SK-MEL-5 (cell line): Measurements from ENCODE around the gene TBCC. TPM values are rescaled to one million over a fixed set of nuclear protein-coding genes. Genes with fewer than 3 reads are reported as not detected.
"Not testable (repeated sequence)": the region's sequence is repeated elsewhere in the genome, so short reads cannot be mapped to it uniquely, and the experiment has no call there.

ENCODE experiments used
- DNase-seq: peaks from one replicate; pipeline ENCODE4 v3.0.0-alpha.2; 2016; ENCODE audit warnings: low read depth, low spot score
- in situ Hi-C: cut with HindIII; loops from 2 replicates; pipeline ENCODE4 v1.10.0; 2016; ENCODE audit warnings: low sequenced_read_pairs, high pct_unique_total_duplicates, low pct_unique_long_range_greater_than_20kb
- total RNA-seq: library from RNA; depleted of rRNA; stranded (reverse); fragments of >200 nt; shearing (Covaris generic); gene quantifications from 2 replicates; pipeline ENCODE4 v1.2.3, GENCODE V29; 2014

TBCC gene
- total RNA-seq, 1 experiment from 2014 or later, result 37.9 TPM

DNA sequence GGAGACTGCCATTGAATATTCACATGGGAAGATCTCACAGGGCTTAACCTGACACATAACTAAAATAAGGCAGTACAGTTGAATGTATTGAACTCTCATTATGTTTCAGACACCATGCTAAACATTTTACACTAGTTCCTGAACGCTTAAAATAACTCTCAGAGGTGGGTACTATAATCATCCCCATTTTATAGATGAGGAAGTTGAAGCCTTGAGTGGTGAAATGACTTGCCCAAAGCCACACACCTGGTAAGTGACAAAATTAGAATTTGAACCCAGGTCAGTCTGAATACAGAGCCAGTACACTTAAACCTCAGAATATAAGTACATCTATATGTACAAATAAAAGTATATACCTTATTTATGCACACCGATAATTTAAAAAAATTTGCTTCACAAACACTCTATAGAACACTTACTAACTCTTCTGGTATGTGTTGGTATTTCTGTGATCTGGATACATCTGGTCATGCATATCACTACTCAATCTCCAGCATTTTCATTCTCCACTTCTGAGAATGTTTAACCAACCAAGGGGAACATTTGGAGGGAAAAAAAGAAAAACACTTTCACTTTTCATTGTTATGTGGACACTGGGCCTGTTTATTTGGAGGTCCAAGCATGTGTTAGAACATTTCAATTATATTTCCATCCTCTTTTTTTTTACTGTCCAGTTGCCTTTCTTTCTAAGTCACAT, 31.4 kb upstream of the TBCC start:
- DNase-seq, result no peak

DNA sequence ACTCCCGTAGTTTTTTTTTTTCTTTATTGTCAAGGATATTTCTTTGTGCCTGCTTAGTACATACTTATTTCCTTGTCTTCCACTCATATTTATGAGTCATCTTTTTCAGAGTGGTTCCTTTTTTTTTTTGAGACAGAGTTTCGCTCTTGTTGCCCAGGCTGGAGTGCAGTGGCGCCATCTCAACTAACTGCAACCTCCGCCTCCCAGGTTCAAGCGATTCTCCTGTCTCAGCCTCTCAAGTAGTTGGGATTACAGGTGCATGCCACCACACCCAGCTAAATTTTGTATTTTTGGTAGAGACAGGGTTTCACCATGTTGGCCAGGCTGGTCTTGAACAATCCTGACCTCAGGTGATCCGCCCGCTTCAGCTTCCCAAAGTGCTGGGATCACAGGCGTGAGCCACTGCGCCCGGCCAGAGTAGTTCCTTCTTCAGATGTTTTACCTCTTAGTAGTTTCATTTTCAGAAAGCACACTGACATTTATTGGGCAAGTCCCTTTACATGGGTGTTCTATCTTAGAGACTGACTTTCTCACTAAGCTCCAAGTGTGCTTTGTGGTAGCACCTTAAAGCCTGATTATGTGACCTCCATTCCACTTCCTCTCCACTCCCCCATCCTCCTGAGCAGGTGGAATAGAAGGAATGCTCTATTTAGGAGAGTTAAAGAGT, 29.1 kb upstream of the TBCC start:
- DNase-seq, in situ Hi-C loops: not testable (repeated sequence)

More for the DNA sequence above, 31.4 kb upstream of the TBCC start:
- in situ Hi-C loops, result no loop called here

DNA sequence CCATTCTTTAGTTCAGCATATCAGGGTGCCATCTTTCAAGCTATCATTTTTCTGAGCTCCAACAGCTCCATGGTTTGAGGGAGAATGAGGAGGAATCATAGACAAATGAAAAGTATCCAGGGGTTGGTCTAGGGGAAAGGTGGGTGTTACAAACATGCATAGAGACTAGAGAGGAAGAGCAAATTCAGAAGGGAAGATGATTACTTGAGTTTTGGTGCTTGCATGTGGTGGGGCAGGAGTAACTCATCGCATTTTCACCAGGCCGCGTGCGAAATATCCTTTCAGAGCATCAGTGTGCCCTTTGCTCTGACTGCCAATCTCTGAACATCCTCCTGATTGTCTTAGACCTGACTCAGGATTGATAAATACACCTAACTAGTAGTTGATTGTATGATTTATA, 28.3 kb upstream of the TBCC start:
- in situ Hi-C loops, result no loop called here
- no peak for DNase-seq

DNA sequence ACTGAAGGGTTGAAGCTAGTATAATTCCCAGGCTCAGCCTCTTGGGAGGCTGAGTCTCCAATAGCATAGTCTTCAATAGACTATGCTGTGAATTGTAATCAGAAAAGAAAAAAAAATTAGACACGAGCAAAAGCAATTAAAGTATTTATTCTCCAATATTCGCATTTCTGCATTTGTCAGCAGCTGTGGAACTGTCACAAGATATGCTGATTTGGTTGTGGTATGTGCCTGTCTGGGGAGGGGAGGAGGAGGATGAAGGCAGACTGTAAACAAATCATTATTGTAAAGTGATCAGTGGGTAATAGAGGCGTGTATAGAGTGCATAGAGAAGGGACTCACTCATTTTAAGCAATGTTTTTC, 25.8 kb upstream of the TBCC start:
- no peak for DNase-seq
- in situ Hi-C loops, result no loop called here

DNA sequence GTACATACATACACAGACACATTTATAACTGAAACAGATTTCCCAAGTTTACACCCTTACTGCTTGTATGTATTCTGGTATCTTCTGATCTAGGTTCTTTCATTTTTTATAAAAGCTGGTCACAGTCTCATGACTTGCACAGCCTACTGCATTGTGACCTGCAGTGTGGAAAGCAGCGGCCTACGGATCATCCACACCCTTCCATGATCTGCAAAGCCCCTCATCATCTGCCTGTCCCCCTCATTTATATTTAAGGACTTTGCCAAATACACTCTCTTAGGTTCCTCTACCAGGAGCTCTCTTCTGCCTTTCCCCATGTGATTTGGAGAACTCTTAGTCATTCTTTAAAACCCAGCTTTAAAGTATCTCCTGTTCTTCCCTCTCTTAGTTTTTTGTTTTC, 23.9 kb upstream of the TBCC start:
- no peak for DNase-seq
- in situ Hi-C loops, result no loop called here

DNA sequence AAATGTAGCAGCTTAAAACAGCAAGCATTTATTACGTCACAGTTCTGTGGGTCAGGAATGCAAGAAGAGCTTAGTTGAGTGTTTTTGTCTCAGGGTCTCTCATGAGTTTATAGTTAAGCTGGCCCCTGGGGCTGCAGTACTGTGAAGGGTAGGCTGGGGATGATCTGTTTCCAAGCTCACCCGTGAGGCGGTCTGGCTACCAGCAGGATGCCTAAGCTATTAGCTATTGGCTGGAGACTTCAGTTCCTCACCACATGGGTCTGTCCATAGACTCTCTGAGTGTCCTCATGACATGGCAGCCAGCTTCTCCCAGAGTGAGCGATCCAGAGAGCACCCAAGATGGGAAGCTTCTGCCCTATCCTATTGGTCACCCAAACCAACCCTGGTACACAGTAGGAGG, 23.1 kb upstream of the TBCC start:
- no peak for DNase-seq
- in situ Hi-C loops, result no loop called here

DNA sequence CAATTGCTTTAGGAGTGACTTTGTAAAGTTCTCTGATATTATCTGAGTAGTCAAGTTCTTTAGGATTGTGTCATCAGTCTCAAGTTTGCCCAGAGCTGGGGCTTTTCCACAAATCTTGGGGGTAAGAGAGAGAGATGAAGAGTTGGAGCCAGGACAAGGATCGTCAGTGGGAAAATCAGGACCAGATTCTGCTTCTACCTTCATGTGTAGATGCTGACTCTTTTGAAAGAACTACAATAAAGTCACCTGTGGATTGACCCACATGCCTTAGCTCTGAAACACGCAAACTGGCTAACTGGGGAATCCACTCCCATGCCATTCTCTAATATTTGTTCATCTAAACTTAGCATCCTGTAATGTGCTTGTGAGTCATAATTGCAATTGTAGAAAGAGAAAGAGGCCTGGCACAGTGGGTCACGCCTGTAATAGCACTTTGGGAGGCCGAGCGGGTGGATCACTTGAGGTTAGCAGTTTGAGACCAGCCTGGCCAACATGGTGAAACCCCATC, 20.3 kb upstream of the TBCC start:
- in situ Hi-C loops, result no loop called here
- no peak for DNase-seq

DNA sequence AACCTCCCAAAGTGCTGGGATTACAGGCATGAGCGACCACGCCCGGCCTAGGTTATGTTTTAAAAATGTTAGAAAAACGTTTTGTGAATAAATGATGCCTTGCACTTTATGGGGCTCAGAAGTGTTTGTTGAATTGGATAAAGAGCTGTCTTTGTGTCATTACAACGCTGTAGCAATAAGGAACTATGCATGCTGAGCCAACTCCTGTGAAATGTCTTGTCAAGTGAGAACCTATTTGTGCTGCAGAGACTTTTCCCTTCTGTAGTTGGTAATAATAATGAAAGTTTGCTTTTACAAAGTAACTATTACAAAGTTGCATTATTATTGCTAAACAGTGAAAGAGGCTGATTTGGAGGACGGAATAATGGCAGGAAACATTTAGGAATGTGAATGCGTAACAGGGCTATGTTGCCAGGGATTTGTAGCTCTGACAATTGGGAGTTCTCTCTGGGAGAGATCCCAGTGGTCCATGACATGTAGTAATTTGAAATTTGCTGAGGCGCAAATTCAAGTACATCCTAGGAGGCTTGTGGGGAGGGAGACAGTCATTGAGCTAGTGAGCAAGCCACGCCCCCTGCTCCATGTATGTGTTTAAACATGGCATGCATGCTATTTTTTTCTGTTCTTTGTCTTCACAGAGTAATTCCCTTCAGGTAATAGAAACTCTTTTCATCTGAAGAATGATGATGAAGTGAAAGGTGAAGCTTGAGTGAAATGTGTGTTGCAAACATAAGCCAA, 19.2 kb upstream of the TBCC start:
- in situ Hi-C loops, result no loop called here
- DNase-seq, result no peak

DNA sequence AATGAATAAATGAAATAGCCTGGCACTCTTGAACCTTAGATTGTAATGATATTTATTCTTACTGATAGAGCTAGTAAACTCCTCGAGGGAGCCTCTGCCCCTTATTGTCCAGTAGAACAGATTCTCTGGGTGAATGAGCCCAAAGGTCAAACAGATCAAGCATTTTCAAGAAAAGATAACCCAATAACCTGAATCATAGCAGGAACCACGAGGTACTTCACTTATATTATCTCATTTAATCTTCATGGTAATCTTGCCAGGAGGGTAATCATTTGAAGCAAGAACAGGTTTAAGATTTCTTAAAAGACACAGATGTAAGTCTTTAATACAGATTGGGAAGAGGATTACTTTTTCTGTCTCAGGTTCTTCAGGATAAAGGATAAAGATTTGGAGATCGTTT, 17.0 kb upstream of the TBCC start:
- DNase-seq, result no peak
- in situ Hi-C loops, result no loop called here

DNA sequence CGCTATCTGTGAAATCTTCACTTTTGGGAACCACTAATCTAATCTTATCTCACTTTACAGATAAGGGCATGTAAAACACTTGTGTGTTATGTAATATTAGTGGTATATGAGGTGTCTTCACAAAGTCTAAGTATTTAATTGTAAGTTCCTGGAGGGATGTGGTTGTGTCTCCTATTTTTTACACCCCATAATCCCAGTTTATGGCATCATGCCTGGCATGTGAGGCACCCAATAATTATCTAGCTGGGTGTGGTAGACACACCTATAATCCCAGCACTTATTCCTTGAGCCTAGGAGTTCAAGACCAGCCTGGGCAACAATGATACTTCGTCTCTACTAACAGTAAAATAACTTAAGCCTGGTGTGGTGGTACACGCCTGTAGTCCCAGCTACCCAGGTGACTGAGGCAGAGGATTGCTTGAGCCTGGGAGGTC, 16.5 kb upstream of the TBCC start:
- DNase-seq, result no peak
- in situ Hi-C loops, result no loop called here

DNA sequence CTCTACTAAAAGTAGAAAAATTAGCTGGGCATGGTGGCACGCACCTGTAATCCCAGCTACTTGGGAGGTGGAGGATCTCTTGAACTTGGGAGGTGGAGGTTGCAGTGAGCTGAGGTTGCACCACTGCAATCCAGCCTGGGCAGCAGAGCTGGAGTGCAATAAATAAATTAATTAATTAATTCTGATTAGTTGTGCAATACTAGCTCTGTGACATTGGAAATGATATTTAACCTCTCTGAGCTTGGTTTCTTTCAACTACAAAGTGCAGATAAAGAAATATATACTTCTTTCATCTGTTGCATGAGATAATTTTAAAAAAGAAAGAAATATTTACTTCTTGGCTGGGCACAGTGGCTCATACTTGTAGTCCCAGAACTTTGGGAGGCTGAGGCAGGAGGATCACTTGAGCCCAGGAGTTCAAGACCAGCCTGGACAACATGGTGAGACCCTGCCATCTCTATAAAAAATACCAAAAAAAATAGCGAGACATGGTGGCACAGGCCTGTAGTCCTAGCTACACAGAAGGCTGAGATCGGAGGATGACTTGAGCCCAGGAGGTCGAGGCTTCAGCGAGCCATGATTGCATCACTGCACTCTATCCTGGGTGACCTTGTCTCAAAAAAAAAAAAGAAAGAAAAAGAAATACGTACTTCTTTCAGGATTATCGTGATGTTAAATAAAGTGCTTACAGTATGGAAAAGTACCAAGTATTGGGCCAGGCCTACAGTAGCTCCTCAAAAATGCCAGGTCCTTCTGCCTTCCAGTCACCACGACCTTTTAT, 15.6 kb upstream of the TBCC start:
- no peak for DNase-seq
- in situ Hi-C loops, result no loop called here

DNA sequence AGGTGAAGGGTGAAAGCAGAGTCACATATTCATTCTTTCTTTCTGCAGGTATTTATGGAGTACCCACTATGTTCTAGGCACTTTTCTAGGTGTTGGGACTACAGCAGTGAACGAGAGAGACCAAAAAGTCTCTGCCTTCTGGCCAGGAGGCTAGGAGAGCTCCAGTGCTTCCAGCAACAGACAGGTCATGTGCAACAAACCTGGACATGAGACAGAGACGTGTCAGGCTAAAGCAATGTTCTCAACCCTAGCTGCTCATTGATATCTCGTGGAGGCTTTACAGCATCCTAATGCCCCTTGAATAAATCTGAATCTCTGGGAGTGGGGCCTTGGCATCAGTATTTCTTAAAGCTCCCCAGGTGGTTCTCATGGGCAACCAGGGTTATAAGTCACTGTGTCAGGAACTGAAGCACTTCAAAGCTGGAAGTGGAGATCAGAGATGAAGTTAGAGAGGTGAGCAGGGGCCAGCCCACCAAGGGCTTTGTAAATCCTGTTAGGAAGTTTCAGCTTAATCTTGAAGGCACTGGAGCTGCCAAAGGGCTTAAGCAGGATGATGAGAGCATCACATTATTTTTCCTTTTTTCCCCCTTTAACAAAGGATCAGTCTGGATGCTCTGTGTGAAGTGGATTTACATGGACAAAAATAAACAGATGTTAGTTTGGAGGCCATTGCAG, 13.0 kb upstream of the TBCC start:
- in situ Hi-C loops, result no loop called here
- DNase-seq, result no peak

DNA sequence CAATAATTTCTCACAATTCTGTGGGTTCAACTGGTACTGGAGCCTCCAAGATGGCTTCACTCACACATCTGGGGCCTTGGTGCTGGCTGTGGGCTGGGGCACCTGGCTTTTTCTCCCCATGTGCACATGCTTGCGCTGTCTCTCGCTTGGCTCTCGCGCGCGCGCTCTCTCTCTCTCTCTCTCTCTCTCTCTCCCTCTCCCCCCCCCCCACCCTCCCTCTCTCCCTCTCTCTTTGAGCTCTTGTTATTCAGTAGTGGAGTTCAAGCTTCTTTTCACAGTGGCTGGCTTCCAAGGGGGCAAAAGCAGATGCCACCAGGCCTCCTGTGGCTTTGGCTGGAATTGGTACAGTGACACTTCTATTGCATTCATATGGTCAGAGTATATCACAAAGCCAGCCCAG, 10.8 kb upstream of the TBCC start:
- DNase-seq, result no peak
- in situ Hi-C loops, result no loop called here

DNA sequence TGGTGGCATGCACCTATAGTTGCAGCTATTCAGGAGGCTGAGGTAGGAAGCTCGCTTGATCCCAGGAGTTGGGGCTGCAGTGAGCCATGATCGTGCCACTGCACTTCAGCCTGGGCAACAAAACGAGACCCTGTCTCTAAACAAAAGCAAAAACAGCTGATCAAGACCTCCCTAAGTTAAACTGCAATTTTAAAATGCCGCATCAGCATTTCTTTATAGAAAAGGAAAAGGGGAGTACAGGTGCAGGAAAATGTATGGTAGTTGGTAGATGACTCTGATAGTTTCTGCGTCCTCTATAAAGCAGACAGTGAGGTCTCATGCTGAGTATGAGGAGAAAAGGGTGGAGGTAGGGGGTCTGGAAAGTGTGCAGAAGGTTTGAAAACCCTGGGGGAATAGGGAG, 8.9 kb upstream of the TBCC start:
- no peak for DNase-seq
- in situ Hi-C loops, result no loop called here

DNA sequence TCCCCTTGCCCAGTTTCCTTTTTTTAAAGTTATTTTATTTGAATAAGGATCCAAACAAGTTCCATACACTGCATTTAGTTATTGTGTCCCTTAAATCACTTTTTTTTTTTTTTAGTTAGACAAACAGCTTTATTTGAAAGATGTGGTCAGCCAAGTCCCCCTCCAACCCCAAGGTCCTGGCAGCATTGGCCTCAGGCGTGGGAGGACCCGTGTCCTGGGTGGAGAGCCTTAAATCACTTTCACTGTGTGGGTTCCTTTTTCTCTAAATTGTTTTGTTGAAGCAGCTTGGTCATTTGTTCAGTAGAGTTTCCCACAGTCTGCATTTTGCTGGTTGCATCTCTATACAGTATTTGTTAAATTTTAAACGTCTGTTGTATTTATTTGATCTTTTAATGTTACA, 5.2 kb upstream of the TBCC start:
- DNase-seq, result no peak
- in situ Hi-C loops, result no loop called here

DNA sequence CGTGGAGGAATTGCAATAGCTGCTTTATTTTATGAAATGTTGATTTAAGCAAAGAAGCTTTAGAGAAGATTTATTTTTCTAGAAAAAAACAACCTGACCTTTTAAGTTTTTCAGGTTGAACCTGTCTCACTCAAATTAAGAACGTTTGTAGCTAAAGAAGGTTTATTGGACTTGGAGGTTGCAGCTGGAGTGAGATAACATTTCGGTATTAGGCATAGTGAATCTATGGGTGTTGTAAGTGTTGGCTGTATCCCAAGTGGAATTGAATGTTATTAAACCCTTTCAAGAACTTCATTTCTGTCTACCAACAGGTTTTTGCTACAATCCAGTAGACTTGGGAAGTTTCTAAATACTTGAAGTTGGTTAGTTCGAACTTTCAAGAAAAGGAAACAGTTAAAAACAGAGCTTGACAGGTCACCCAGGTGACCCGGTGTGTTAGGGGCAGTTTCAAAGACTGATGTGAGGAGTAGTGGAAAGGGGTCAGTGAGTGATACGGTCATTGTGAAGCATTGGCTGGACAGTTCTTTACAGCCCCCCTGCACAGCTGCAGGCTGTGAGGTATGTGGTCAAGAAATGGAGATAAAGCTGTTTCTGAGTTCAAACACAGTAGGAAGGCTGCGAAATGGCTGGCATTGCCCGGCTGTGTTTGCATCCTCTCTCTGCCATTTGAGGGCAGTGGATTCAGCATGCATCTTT, 2.4 kb upstream of the TBCC start:
- in situ Hi-C loops, result no loop called here
- no peak for DNase-seq
